ENCODE measurements around the gene ERGIC1. TPM values are rescaled to one million over a fixed set of nuclear protein-coding genes. Genes with fewer than 3 reads are reported as not detected.
A peak's percentile ranks its signal among the peaks of the same experiment; 100 is the strongest.
"Not testable (repeated sequence)": the region's sequence is repeated elsewhere in the genome, so short reads cannot be mapped to it uniquely, and the experiment has no call there.

Gene ERGIC1
- total RNA-seq, 1 experiment from 2014 or later, result 98.8 TPM

GRCh38 chr5:172892713-172893112, 58.7 kb downstream of the ERGIC1 start:
- Histone ChIP-seq H3K9me3 (no peaks in the 10 kb centered on the region), H3K27me3 (no peaks in the 10 kb centered on the region), H3K4me3 (no peak overlapping the region), H3K36me3 (peaks cover 75% of the 10 kb centered on the region)
- DNase-seq, result no peak

- DNase-seq, result no peak
- Histone ChIP-seq H3K36me3 (peaks cover 68% of the 10 kb centered on the region), H3K27me3 (no peaks in the 10 kb centered on the region), H3K4me3 (no peak overlapping the region), H3K9me3 (no peaks in the 10 kb centered on the region)
Observed at GRCh38 chr5:172894767-172895388, 60.8 kb downstream of the ERGIC1 start.

- Histone ChIP-seq H3K9me3 (no peaks in the 10 kb centered on the region), H3K36me3 (peaks cover 66% of the 10 kb centered on the region), H3K4me3 (no peak overlapping the region), H3K27me3 (no peaks in the 10 kb centered on the region)
- no peak for DNase-seq
Observed at GRCh38 chr5:172895549-172895948, 61.5 kb downstream of the ERGIC1 start.

GRCh38 chr5:172896465-172896864, 62.4 kb downstream of the ERGIC1 start:
- Histone ChIP-seq H3K4me3 (no peak overlapping the region), H3K27me3 (no peaks in the 10 kb centered on the region), H3K36me3 (peaks cover 68% of the 10 kb centered on the region), H3K9me3 (no peaks in the 10 kb centered on the region)
- DNase-seq, result no peak

- not testable (repeated sequence) for DNase-seq, H3K27me3 ChIP-seq, H3K9me3 ChIP-seq, H3K4me3 ChIP-seq
- peaks cover 68% of the 10 kb centered on the region for H3K36me3 ChIP-seq
Observed at GRCh38 chr5:172897067-172897466, 63.0 kb downstream of the ERGIC1 start.

- Histone ChIP-seq H3K4me3 (no peak overlapping the region), H3K36me3 (peaks cover 73% of the 10 kb centered on the region), H3K9me3 (no peaks in the 10 kb centered on the region), H3K27me3 (no peaks in the 10 kb centered on the region)
- peak; percentile 98 for DNase-seq
Observed at GRCh38 chr5:172897481-172898217, 63.6 kb downstream of the ERGIC1 start.

GRCh38 chr5:172898218-172898842, 64.3 kb downstream of the ERGIC1 start:
- H3K4me3 ChIP-seq, result no peak overlapping the region
- H3K9me3 ChIP-seq, result no peaks in the 10 kb centered on the region
- no peaks in the 10 kb centered on the region for H3K27me3 ChIP-seq
- DNase-seq, result peak; percentile 63
- H3K36me3 ChIP-seq, result peaks cover 73% of the 10 kb centered on the region

GRCh38 chr5:172898843-172899369, 64.9 kb downstream of the ERGIC1 start:
- H3K27me3 ChIP-seq, result no peaks in the 10 kb centered on the region
- peaks cover 75% of the 10 kb centered on the region for H3K36me3 ChIP-seq
- no peak for DNase-seq
- no peak overlapping the region for H3K4me3 ChIP-seq
- H3K9me3 ChIP-seq, result no peaks in the 10 kb centered on the region

GRCh38 chr5:172899436-172899835, 65.4 kb downstream of the ERGIC1 start:
- DNase-seq, result no peak
- Histone ChIP-seq H3K9me3 (no peaks in the 10 kb centered on the region), H3K36me3 (peaks cover 78% of the 10 kb centered on the region), H3K27me3 (no peaks in the 10 kb centered on the region), H3K4me3 (no peak overlapping the region)

- Histone ChIP-seq H3K4me3 (no peak overlapping the region), H3K36me3 (peaks cover 79% of the 10 kb centered on the region)
- DNase-seq, result peak; percentile 86
Observed at GRCh38 chr5:172901012-172901780, 67.1 kb downstream of the ERGIC1 start.

GRCh38 chr5:172901788-172902496, 67.9 kb downstream of the ERGIC1 start:
- H3K9me3 ChIP-seq, result no peaks in the 10 kb centered on the region
- no peak for DNase-seq
- peaks cover 75% of the 10 kb centered on the region for H3K36me3 ChIP-seq
- H3K4me3 ChIP-seq, result no peak overlapping the region
- no peaks in the 10 kb centered on the region for H3K27me3 ChIP-seq

More at GRCh38 chr5:172901012-172901780, 67.1 kb downstream of the ERGIC1 start:
- Histone ChIP-seq H3K9me3 (no peaks in the 10 kb centered on the region), H3K27me3 (no peaks in the 10 kb centered on the region)

- peak; percentile 49 for DNase-seq
- Histone ChIP-seq H3K9me3 (no peaks in the 10 kb centered on the region), H3K36me3 (peaks cover 76% of the 10 kb centered on the region), H3K27me3 (no peaks in the 10 kb centered on the region), H3K4me3 (no peak overlapping the region)
Observed at GRCh38 chr5:172902497-172903472, 68.7 kb downstream of the ERGIC1 start.

- Histone ChIP-seq H3K9me3 (no peaks in the 10 kb centered on the region), H3K27me3 (no peaks in the 10 kb centered on the region), H3K36me3 (peaks cover 72% of the 10 kb centered on the region), H3K4me3 (no peak overlapping the region)
- DNase-seq, result peak; percentile 91
Observed at GRCh38 chr5:172903790-172904189, 69.7 kb downstream of the ERGIC1 start.

GRCh38 chr5:172904312-172904642, 70.2 kb downstream of the ERGIC1 start:
- no peaks in the 10 kb centered on the region for H3K9me3 ChIP-seq
- no peak overlapping the region for H3K4me3 ChIP-seq
- DNase-seq, result no peak
- H3K27me3 ChIP-seq, result no peaks in the 10 kb centered on the region
- peaks cover 70% of the 10 kb centered on the region for H3K36me3 ChIP-seq

- peaks cover 69% of the 10 kb centered on the region for H3K36me3 ChIP-seq
- no peaks in the 10 kb centered on the region for H3K27me3 ChIP-seq
- no peak overlapping the region for H3K4me3 ChIP-seq
- no peaks in the 10 kb centered on the region for H3K9me3 ChIP-seq
- DNase-seq, result peak; percentile 74
Observed at GRCh38 chr5:172904643-172905345, 70.7 kb downstream of the ERGIC1 start.

All from MG63 (cell line).